Loucy (cell line): Measurements from ENCODE around the gene SLC3A2.

Source experiments
- EZH2phosphoT487 ChIP-seq: fragments of 200-600 bp; IDR thresholded peaks from 2 replicates; pipeline ENCODE4 v1.6.1; 2018; ENCODE audit warnings: antibody characterized with exemption, mild to moderate bottlenecking, moderate library complexity, borderline replicate concordance
- TF ChIP-seq, protein P1 (sequence below): fragments of 200-600 bp; sonication (generic); conservative IDR thresholded peaks from 2 replicates; pipeline ENCODE4 v1.5.1; 2014; ENCODE audit warnings: mild to moderate bottlenecking, antibody characterized with exemption, low read length

DNA sequence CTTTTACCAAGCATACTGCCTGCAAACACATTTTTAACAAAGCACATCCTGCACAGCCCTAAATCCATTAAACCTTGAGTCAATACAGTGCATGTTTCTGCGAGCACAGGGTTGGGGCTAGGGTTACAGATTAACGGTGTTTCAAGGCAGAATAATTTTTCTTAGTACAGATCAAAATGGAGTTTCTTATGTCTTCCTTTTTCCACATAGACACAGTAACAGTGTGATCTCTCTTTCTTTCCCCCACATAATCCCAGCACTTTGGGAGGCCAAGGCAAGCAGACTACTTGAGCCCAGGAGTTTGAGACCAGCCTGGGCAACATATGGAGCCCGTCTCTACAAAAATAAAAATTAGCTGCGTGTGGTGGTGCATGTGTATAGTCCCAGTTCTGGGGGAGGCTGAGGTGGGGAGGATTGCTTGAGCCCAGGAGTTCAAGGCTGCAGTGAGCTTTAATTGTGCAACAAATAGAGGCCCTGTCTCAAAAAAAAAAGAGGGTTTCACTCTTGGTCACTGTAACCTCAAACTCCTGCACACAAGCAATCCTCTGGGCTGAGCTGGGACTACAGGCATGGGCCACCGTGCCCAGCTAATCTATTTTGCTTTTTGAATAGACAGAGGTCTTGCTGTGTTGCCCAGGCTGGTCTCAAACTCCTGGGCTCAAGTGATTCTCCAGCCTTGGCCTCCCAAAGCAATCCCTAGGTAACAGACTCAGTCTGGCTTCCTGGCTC is 19.7 kb upstream of the SLC3A2 start:
- TF ChIP-seq, protein P1, sequence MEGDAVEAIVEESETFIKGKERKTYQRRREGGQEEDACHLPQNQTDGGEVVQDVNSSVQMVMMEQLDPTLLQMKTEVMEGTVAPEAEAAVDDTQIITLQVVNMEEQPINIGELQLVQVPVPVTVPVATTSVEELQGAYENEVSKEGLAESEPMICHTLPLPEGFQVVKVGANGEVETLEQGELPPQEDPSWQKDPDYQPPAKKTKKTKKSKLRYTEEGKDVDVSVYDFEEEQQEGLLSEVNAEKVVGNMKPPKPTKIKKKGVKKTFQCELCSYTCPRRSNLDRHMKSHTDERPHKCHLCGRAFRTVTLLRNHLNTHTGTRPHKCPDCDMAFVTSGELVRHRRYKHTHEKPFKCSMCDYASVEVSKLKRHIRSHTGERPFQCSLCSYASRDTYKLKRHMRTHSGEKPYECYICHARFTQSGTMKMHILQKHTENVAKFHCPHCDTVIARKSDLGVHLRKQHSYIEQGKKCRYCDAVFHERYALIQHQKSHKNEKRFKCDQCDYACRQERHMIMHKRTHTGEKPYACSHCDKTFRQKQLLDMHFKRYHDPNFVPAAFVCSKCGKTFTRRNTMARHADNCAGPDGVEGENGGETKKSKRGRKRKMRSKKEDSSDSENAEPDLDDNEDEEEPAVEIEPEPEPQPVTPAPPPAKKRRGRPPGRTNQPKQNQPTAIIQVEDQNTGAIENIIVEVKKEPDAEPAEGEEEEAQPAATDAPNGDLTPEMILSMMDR, result no peak
- no peak for TF ChIP-seq EZH2phosphoT487
